K562 (cell line): ENCODE measurements around the gene CENPX. TPM values are rescaled to one million over a fixed set of nuclear protein-coding genes. Genes with fewer than 3 reads are reported as not detected.
"Not testable (repeated sequence)": the region's sequence is repeated elsewhere in the genome, so short reads cannot be mapped to it uniquely, and the experiment has no call there.

ENCODE experiments used
- ATAC-seq: fragments of 200-7000 bp; cut with Tn5 transposase; 3 replicates; pipeline ENCODE4 v1.9.1; 2020; ENCODE audit warnings: moderate library complexity
- BruUV-seq: library from RNA; stranded (reverse); fragments of 400-500 nt; replicated peaks from 2 replicates; lab custom pipeline; 2021; lab: Mats Ljungman, UMichigan
- CTCF ChIA-PET: fragments of 300-600 bp; formaldehyde crosslinking; extraction: SDS; loops from one replicate; lab custom pipeline; 2021; ENCODE audit warnings: low intra/inter-chr PET ratio; lab: Yijun Ruan, JAX
- POLR2A ChIA-PET: fragments of 300-600, 350-650 bp; sonication (Branson Sonifier 250); formaldehyde crosslinking; extraction: SDS; loops from one replicate; lab custom pipeline; 2021; ENCODE audit warnings: antibody characterized with exemption, inconsistent platforms; lab: Yijun Ruan, JAX
- DNase-seq, 4 experiments: peaks; one replicate each; pipeline versions ENCODE4 v3.0.0 to v3.0.0-alpha.2; 2011 to 2018; ENCODE audit warnings: low spot score in 3 of 4, mixed read lengths in 3 of 4; ENCODE audit errors: extremely low read depth in 1 of 4
- FAIRE-seq: peaks from 2 replicates; lab custom pipeline; 2011; peaks lifted over from hg19 to GRCh38; lab: Jason Lieb, UNC
- H2AFZ ChIP-seq: 2 replicates; pipeline ENCODE4 v1.6.0; 2011; ENCODE audit warnings: low read depth, low read length, control low read depth, inconsistent platforms
- H3K27ac ChIP-seq: fragments of 200-600 bp; 3 replicates; pipeline ENCODE4 v1.8.0; 2011; ENCODE audit warnings: low read depth, mild to moderate bottlenecking, control low read depth, inconsistent platforms, low read length, moderate library complexity, mixed read lengths; ENCODE audit errors: extremely low read depth
- H3K27me3 ChIP-seq, 2 experiments: fragments of 300-600 bp in 1 of 2; 2 replicates in 1 of 2; 3 replicates in 1 of 2; pipeline versions ENCODE4 v1.6.0 to v1.8.0; 2011; ENCODE audit warnings: inconsistent platforms in 2 of 2, low read length in 2 of 2, mild to moderate bottlenecking in 1 of 2, mixed read lengths in 1 of 2, moderate library complexity in 1 of 2; ENCODE audit not compliant: control insufficient read depth in 2 of 2, insufficient read depth in 2 of 2
- H3K36me3 ChIP-seq: fragments of 300-600 bp; 3 replicates; pipeline ENCODE4 v1.8.0; 2011; ENCODE audit warnings: mild to moderate bottlenecking, low read length, inconsistent platforms; ENCODE audit not compliant: control insufficient read depth, insufficient read depth
- H3K4me1 ChIP-seq, 2 experiments: fragments of 200-600 bp in 1 of 2; replicated peaks in 1 of 2; 2 replicates in 1 of 2; 3 replicates in 1 of 2; pipeline versions ENCODE4 v1.5.1 to v1.8.0; 2011; ENCODE audit warnings: inconsistent platforms in 2 of 2, low read length in 2 of 2, mild to moderate bottlenecking in 1 of 2, mixed read lengths in 1 of 2, moderate library complexity in 1 of 2; ENCODE audit not compliant: control insufficient read depth in 2 of 2, insufficient read depth in 2 of 2
- H3K4me2 ChIP-seq: 2 replicates; pipeline ENCODE4 v1.6.1; 2011; ENCODE audit warnings: low read length, control low read depth, inconsistent platforms, mixed read lengths; ENCODE audit not compliant: insufficient read depth
- H3K4me3 ChIP-seq: fragments of 200-600 bp; sonication (generic), shearing (Covaris generic); 2 replicates; pipeline ENCODE4 v1.5.1; 2016; ENCODE audit warnings: control low read depth, inconsistent platforms
- H3K79me2 ChIP-seq: fragments of 200-600 bp; 3 replicates; pipeline ENCODE4 v1.8.0; 2011; ENCODE audit warnings: low read length, inconsistent platforms; ENCODE audit not compliant: control insufficient read depth, insufficient read depth
- H3K9ac ChIP-seq, 2 experiments: 2 replicates each; pipeline versions ENCODE4 v1.6.0 to v1.6.1; 2011; ENCODE audit warnings: low read depth in 2 of 2, low read length in 2 of 2, control low read depth in 1 of 2, inconsistent platforms in 1 of 2, mild to moderate bottlenecking in 1 of 2, mixed read lengths in 1 of 2; ENCODE audit not compliant: insufficient read depth in 1 of 2
- H3K9me1 ChIP-seq: one replicate; pipeline ENCODE4 v1.6.0; 2011; ENCODE audit warnings: inconsistent platforms, mild to moderate bottlenecking, low read length, moderate library complexity; ENCODE audit not compliant: control insufficient read depth, insufficient read depth
- H3K9me3 ChIP-seq: replicated peaks from 2 replicates; pipeline ENCODE4 v1.5.1; 2011; ENCODE audit warnings: low read depth, low read length, inconsistent platforms; ENCODE audit not compliant: control insufficient read depth, insufficient read depth
- H4K20me1 ChIP-seq: replicated peaks from 2 replicates; pipeline ENCODE4 v1.6.1; 2011; ENCODE audit warnings: low read length, inconsistent platforms, mixed read lengths; ENCODE audit not compliant: control insufficient read depth, insufficient read depth
- WGBS: fragments of 100-300 bp; shearing (Covaris generic); methylation state at CpG from one replicate; pipeline ENCODE4 v1.1.6; 2016; ENCODE audit warnings: low coverage, mixed read lengths; ENCODE audit not compliant: insufficient coverage; ENCODE audit errors: missing lambda C conversion rate; 5-methylcytosine and 5-hydroxymethylcytosine counted together
- in situ Hi-C: fragments of 300-500 bp; cut with MboI; formaldehyde crosslinking; loops from 4 replicates; pipeline ENCODE4 v1.15.0; 2018; ENCODE audit warnings: inconsistent platforms, mixed read lengths
- intact Hi-C: fragments of 100-400 bp; cut with micrococcal nuclease; formaldehyde crosslinking; loops from 2 replicates; pipeline ENCODE4 v1.14.2; 2022
- polyA plus RNA-seq, 8 experiments: library from polyadenylated mRNA; depleted of rRNA in 4 of 8; stranded (reverse) in 5 of 8; unstranded in 3 of 8; fragments of >200 nt; fragmentation: Nextera tagmentation in 2 of 8; fragmentation: Illumina TruSeq in 1 of 8; extraction: Ambion mirVana in 2 of 8; extraction: Trizol in 1 of 8; gene quantifications; 2 replicates each; pipeline versions ENCODE4 v1.2.1 to v1.2.3, GENCODE V29; 2011 to 2014; ENCODE audit warnings: inconsistent platforms in 1 of 8, missing spikeins in 1 of 8
- total RNA-seq, 7 experiments: library from RNA; depleted of rRNA in 6 of 7; stranded (reverse); fragments of >200 nt in 6 of 7; fragmentation: Illumina TruSeq in 2 of 7; extraction: Trizol in 2 of 7; gene quantifications; 2 replicates each; pipeline versions ENCODE4 v1.2.1 to v1.2.3, GENCODE V29; 2011 to 2021; ENCODE audit warnings: low replicate concordance in 1 of 7
- TF ChIP-seq, protein P1 (sequence below), 3 experiments: fragments of 200-800 bp in 1 of 3; sonication (Bioruptor generic) in 1 of 3; sonication (generic) in 1 of 3; formaldehyde crosslinking in 1 of 3; IDR thresholded peaks; 2 replicates each; pipeline versions ENCODE4 v1.6.1 to v1.8.0; 2016 to 2022; ENCODE audit warnings: mild to moderate bottlenecking in 2 of 3, missing compliant biosample characterization in 2 of 3, missing genetic modification characterization in 2 of 3, missing genetic modification reagents in 1 of 3

The CENPX gene
- total and polyA plus RNA-seq, 9 of the 15 experiments (the other 6 are each of a cell fraction or from before 2014, with no cell fraction given) = 32.7 to 352 (median 127) TPM

DNA sequence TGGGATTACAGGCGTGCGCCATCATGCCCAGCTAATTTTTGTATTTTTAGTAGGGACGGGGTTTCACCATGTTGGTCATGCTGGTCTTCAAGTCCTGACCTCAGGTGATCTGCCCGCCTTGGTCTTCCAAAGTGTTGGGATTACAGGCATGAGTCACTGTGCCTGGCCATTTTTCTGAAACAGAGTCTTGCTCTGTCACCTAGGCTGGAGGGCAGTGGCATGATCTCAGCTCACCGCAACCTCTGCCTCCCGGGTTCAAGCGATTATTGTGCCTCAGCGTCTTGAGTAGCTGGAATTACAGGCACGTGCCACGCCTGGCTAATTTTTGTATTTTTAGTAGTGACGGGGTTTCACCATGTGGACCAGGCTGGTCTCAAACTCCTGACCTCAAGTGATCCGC, 41.2 kb downstream of the CENPX start:
- peak; percentile 23 for FAIRE-seq
- H3K4me3 ChIP-seq, H3K9ac ChIP-seq, H3K27ac ChIP-seq: not testable (repeated sequence)
- TF ChIP-seq, protein P1, sequence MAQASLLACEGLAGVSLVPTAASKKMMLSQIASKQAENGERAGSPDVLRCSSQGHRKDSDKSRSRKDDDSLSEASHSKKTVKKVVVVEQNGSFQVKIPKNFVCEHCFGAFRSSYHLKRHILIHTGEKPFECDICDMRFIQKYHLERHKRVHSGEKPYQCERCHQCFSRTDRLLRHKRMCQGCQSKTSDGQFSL (CRISPR knock-in tag; IDR thresholded peaks at IDR 0.05) = 0 out of 2 replicates have a peak, but pooled peaks have one; percentile 16
- TF ChIP-seq, protein P1 (tag; IDR thresholded peaks at IDR 0.05) = not testable (repeated sequence)
- TF ChIP-seq, all 486 proteins: peak for 1; not testable (repeated sequence) for 485
- Histone ChIP-seq H3K4me1 (peaks cover 16 to 32% of the 10 kb centered on the region in 2 experiments), H3K36me3 (peaks cover 41% of the 10 kb centered on the region; the same call in 2 of the 3 replicates), H3K79me2 (peaks cover 13% of the 10 kb centered on the region; the same call in 2 of the 3 replicates)
- H3K9me3 ChIP-seq, BruUV-seq, in situ Hi-C loops, ATAC-seq, H3K9me1 ChIP-seq, H2AFZ ChIP-seq, intact Hi-C loops, CTCF ChIA-PET, H3K27me3 ChIP-seq, H4K20me1 ChIP-seq, DNase-seq, H3K4me2 ChIP-seq: not testable (repeated sequence)
- POLR2A ChIA-PET = interaction anchor here (0.7 to 1.4 kb wide), 2 partner anchors 22 to 1192 kb away, joined by 3 read pairs; no protein-coding TSS in a partner anchor
- WGBS = 89% methylated on average over 10 of the region's 12 CpGs
